HG03439 (cell line): Measurements from ENCODE around the gene SFXN3.

Source experiments
- ATAC-seq: cut with Tn5 transposase; IDR thresholded peaks from one replicate; pipeline ENCODE4 v1.9.1; 2021; ENCODE audit warnings: mild to moderate bottlenecking, moderate library complexity; ENCODE audit not compliant: unreplicated experiment

Gene SFXN3

DNA sequence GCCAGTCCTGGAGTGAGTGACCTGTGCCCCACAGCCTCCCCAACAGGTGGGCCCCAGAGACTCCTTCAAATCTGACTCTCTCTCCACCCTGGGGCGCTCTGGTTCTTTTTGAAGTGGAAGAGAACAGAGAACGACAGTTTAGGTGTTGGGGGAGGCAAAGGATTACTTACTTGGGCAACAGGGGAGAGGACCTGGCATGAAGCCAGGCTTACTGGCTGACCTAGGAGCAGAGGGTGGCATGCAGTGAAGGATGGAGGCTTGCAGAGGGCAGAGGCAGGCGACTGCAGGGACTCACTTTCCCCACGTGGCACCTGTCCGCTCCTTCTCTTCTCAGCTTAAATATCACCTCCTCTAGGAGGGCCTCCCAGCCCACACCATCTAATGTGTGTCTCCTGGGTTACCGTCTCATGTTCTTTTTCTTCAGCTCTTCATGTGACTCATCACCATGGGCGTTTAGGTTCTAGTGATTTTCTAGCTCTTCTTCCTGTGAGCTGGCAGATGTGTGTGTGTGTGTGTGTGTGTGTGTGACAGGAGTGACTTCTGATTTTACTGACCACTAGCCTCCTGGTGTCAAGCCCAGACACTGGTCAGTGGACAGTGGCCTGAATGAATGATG, 16.0 kb upstream of the SFXN3 start:
- no peak for ATAC-seq

DNA sequence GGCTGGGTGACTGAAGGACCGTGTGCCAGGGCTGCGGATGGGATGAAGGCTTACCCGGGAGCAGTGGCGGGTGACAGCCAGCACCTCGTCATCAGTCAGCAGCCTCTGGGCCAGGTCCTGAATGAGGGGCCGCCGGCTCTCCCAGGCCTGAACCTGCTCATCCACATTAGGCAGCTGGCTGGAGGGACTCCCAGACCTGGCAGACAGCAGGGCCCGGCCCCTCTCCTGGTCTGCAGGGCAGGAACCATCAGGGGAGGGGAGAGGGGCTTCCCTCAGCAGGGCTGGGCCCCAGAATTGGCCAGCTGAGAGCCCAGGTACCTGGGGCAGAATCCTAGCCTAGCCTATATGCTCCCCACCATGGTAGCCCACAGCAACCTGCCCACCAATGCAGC, 15.5 kb upstream of the SFXN3 start:
- ATAC-seq, result no peak

DNA sequence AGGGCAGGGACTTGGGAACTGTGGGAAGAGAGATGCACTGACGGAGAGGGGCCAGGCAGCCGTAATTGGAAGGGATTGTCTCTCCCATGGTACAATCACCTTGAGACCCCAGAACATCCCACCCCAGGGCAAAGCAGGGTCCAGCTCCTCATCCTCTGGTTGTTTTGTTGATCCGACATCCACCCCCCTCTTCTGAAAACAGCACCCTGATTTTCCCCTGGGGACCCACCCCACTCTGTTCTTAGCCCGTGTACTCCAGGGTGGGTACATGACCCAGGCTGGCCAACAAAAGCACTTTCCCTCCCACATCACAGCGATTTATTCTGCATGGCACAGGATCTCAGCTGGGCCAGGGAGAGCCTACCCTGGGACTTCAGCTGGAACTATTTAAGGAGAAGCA, 14.2 kb upstream of the SFXN3 start:
- ATAC-seq, result no peak

DNA sequence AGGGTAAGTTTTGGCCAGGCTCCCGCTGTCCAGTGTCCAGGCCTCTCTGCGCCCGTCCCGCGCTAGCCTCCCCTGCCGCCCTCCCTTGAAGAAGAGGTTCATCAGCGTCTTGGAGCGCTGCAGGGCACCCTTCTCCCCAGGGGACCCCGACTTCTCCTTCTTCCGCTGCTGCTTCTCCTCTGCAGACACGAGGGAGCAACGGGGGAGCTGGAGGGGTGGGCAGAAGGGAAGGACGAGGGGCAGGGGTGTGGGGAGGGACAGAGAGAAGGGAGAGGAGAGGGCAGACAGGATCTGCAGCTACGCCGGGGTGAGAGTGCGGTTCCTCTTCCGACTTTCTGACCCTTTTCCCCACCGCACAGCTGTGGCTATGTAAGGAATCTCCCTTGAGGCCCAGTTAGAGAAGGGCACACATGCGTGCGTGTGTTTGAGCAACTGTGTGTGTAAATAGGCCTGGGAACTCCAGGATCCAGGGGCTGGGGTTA, 12.9 kb upstream of the SFXN3 start:
- ATAC-seq, result no peak

DNA sequence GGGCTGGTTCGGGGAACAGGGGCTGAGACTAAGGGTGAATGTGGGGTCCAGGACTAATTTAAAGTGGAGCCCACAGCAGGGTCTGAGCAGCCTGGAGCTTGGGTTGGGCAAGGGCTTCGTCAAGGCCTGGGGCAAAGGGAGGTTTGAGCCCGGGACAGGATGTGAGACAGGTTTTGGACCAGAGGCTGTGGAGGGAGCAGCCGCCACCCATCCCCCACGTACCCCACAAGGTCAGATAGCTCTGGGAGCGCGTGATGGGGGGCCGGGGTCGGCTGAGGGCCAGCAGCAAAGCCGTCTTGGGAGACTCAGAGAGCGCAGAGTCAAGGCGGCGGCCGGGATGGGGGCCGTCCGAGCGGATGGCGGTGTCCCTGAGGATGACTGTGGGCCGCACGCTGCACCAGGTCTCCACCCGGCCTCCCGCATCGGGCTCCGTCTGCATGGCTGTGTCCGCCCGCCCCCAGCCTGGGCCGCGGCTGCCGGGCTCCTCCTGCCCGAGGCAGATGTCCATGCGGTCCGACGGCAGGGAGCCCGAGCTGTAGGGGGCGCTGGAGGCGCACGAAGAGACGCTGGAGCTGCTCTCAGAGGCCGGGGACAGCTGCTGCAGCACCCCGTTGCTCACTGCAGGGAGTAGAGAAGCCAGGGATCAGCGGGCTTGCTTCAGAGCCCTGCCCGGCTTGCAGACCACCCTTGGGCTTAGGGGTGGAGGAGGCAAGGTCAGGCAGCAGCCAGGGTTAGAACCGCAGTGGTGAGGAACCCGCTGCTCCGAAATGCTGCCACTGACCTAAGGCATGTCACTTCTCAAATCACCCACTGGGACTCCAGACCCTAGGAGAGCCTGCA, 12.2 kb upstream of the SFXN3 start:
- ATAC-seq, result no peak

DNA sequence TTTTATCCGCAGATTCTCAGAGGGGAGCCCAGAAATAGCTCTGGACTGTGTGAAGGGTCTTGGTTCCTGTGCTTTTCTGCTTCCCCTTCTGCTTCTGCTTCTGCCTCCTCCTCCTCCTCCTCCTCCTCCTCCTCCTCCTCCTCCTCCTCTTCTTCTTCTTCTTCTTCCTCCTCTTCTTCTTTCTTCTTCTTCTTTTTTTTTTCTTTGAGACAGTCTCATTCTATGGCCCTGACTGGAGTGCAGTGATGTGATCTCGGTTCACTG, 11.7 kb upstream of the SFXN3 start:
- no peak for ATAC-seq

DNA sequence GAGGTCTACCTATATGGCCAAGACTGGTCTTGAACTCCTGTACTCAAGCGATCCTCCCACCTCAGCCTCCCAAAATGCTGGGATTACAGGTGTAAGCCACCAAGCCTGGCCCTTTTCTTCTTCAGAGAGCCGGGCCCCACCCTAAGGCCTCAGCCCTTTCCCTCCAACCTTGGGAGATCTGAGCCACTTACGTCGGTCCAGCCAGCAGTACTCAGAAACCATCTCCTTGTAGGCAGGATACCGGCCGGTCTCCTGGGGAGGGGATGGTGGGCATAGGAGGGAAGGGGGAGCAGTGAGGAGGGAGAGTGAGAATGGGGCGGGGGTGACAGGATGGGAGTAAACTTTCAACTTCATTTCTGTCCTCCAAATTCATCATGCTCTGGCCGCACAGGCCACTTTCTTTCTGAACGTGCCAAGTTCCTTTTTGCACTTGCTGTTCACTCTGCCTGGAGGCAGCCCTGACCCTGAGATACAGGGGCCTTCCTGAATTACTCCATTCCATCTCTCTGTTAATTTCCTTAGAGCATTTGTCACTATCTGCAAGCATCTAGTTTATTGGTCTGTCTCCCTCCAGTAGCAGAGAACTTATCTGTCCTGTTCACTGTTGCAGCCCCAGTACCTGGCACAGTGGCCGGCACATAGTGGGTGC, 10.5 kb upstream of the SFXN3 start:
- ATAC-seq, result no peak

DNA sequence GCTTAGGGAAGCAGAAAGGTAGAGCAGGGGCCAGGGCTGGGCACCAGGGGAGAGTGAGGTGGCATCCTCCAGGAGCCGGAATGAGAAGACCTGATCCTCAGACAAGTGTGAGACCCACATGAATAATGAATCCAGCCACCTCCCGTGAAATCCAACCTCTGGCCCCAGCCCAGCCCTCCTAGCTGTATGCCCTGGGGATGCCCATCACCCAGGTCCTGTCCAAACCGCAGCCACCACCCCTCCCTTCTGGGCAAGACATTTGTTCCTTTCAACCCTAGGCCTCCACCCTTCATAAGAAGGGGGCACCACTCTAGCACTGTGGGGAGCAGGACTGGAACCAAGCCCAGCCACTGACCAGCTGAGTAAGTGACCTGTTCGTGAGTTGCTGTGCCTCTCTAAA, 9.8 kb upstream of the SFXN3 start:
- ATAC-seq, result no peak

DNA sequence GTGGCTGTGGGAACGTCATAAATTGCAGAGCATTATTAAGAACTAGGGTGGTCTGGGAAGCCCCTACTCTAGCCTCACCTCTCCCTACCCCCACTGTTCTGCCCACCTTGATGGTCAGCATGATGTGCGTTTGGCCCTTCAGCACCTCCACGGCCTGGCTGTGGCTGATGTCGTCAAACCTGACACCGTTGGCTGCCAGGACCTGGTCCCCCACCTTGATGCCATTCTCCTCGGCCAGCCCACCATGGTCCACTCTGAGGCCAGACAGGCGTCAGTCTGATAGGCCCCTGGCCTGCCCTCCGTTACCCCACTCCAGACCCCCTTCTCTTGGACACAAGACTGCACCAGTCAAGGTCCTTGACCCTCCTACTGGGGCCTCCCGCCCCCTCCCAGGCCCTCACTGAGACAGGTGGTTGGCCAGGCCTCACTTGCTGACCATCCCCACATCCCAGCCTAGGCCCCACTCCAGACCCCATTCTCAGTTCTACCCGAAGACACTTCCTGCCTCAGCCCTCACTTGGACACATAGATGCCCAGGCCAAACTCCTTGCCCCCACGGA, 9.3 kb upstream of the SFXN3 start:
- ATAC-seq, result no peak

DNA sequence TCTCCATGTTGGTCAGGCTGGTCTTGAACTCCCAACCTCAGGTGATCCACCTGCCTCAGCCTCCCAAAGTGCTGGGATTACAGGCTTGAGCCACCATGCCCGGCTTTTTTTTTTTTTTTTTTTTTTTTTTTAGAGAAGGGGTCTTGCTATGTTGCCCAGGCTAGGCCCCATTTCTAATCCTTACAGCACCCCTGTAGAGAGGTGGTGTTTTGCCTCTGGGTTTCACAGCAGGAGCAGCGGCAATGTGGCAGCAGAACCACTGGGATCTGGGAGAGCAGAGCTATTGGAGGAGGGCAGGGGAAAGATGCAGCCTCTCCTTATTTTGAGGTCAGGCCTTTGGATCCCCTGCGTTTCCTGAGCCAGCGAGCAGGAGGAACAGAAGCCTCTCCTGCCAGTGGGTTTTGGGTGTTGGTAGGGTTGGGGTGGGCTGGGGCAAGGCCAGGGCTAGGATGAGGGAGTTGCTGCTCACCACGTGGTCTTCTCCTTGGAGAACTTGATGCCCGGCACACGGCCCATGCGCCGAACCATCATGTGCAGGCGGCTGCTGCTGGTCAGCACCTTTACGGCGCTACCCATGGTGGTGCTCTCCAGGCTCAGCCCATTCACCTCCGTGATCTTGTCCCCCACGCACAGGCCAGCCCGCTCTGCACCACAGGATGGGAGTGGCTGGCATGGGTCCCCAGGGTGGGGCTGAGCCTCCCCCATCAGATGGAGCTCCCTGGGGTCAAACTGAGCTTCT, 7.9 kb upstream of the SFXN3 start:
- no peak for ATAC-seq

DNA sequence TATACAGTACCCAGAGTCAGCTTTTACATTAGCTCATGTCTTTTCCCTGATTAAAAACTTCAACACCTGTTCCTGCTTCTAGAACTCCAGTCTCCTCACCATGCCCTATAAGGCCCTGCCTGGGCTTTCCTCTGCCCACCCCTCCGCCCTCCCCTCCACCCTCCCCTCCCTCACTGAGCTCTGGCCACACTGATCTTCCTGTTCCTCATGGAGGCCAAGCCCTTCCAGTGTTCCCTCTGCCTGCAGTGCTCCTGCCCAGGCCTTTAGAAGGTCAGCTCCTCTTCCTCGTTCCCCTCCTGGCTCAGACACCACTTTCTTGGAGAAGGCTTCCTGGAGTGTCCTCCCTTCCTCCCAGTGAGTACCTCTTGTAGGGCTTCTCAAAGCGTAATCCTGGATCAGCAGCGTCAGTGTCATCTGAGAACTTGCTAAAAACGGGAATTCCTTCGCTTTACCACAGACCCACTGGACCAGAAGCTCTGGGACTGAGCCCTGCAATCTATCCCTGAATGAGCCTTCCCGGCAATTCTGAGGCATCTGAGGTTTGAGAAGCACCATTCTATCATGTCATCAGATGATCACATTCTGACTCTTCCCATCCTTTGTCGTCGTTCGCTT, 3.8 kb upstream of the SFXN3 start:
- ATAC-seq, result no peak

DNA sequence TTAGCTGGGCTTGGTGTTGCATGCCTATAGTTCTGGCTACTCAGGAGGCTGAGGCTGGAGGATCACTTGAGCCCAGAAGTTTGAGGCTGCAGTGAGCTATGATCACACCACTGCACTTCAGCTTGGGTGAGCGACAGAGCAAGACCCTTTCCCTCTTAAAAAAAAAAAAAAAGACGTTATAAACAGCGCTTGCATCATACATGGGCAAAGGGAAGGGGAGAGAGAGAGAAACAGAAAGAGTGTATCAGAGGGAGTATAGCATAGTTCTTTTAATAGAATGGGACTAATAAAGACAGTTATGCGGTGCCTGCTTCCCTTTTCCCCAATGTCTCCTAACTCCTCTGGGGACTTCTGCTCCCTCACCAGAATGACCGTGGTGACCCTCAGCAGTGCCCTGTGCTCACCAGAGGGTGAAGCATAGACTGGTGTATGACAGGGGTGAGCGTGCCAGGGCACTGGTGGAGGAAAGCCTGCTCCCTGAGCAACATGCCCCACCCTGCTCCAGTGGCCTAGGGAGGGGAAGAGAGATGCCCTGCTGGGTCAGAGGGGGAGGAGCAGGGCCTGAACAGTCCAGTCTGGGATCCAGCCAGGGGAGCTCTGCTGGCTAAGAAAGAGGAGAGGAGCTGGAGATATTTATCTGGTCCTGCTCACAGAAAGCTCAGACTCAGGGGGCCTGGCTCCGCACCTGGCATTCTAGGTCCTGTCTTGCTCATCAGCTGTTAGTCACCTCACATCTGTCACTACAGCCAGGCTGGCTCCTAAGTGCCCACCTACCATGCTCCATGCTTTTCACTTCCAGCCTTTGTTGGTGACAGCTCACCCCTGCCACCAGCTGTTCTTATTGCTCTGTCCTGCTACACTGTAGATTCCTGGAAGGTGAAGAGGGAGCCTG, 2.3 kb upstream of the SFXN3 start:
- ATAC-seq, result no peak

DNA sequence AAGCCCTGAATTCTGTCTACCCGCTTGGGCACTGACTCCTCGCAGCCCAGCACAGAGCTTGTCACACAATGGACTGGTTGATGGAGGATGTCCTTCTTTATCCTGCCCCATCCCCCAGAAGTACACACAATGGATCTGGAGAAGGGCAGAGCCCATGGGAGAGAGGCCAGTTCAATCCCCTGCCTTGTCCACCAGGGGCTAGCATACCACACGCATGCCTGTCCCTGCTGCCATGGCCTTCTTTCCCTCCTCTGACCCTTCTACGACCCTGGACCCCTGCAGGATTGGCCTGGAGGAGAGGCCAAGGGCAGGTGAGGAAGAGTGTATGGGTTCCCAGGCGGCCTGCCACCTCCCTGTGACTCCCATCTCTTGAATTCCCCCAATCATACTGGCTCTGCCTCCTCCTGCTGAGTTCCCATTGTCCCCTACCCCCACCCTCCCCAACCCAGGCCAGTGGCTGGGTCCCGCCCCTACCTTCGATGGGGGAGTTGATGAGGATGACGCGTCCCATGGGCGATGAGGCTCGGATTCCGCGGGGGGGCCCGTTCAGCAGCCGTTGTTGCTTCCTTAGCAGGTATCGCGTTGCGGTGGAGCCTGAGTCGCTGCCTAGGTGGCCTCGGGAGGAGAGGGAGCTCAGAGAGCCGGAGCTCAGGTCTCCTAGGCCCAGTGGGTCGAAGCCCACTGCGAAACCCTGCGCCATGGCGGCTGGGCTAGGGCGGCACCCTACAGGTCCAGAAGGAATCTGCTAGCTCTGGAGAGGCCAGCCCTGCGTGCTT, 1.3 kb upstream of the SFXN3 start:
- ATAC-seq, result no peak

DNA sequence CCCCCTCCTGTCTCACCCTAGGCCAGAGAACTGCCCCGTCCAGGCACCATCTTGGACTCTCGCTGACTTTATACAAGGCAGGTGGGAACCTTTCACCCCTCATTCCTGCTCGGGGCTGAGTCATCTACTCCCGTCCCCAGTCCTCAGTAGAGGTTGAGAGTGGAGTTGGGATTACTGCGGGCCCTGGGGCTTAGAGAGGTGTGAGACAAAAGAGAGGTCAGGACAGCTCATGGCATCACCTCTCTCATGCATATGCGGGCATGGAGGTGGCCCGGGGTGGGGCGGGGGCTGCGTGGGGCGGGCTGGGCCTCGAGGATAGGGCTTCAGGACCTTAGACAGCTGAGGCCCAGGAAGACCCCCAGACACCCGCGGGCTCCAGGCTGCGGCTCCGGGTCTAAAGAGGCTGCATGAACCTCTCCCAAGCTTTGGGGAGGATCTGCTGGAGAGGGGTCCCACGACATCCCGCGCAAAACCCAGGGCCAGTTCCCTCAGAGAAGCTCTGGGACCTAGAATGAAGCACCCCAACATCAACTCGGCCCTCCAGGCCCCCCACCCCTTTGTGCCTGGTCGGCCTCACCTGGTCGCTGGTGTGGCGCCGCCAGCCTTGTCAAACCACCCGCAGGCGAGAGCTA, 422 bp upstream of the SFXN3 start:
- ATAC-seq, result no peak

DNA sequence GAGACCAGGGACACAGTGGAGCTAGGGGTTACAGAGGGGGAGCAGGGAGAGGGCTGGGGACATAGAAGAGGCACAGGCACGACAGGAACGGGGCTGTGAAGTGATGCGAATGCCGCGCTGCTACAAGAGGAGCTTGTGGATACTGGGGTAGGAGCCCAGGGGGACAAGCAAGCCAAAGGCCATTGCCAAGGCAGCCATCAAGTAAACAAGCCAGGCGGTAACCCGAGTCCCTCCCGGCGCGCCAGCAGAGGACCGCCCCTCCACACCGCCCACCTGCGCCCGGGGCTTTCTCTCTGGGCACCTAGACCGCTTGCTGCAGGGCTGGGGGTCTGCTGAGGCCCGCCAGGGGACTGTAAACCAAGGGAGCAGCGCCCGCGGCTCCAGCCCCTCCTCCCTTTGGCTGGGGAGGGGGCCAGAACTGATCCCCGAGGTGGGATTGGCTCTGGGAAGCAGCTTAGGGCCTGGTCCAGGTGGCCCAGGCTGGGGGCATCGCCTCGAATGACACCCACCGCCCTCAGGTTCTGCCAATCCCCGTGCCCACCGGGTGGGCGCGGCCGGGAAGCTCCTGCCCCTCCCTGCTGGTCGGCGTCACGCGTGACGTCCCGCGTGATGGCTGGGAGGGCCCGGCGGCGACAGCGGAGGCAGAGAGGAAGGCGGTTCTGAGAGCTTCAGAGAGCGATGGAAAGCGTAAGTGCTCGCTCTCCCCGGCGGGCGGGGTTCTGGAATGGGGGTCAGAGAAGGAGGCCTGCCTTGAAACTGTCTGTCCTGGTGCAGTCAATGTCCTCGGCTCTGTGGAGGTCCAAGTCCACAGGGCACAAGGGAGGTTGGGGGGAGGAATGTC, 982 bp downstream of the SFXN3 start:
- no peak for ATAC-seq

DNA sequence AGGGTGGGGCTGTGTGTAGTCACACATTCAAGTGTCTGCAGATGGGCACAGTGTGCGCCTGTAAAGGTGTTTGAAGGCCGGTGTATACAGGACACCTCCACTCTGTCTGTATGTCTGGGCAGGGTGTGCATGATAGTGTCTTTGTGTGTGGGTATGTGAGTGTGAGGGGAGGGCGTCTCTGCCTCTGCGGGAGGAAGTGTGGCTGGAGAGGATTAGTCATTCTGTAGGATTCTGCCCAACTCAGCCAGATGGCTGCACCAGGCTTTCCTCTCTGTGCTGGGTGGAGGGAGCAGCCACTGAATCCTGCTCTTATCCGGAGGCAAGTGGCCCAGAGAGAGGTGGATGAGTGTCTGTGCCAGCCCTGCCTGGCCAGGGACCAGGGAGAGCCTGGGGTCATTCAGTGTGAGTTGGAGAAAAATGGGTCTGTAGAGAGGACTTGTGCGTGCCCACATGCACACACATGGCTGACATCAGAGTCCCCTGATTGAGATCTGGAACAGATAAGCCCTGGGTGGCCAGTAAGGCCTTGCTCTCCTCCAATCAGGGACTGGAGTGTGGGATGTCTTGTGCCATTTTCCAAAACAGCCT, 1.7 kb downstream of the SFXN3 start:
- ATAC-seq, result no peak

DNA sequence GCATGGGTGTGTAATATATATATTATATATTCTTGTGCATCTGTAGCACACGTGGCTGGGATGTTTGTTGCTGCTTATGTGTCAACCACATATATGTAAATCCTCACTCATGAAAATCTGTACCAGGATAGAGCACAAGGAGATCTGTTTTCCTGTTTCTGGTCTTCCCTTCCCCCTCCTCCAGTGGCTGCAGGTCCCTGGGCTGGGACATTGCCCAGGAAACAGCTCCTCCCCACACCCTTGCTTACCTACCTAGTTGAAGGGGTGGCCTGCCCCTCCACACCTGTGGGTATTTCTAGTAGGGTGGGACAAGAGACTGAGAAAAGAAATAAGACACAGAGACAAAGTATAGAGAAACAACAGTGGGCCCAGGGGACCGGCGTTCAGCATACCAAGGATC, 2.2 kb downstream of the SFXN3 start:
- no peak for ATAC-seq
